T-cell (primary cell): Measurements from ENCODE around the gene ZDHHC17. TPM values are rescaled to one million over a fixed set of nuclear protein-coding genes. Genes with fewer than 3 reads are reported as not detected.

Experiments
- ATAC-seq, 4 experiments: fragments of 200-7000 bp in 3 of 4; fragments of 150-1000 bp in 1 of 4; cut with Tn5 transposase; replicated peaks in 1 of 4; 1 replicate in 3 of 4; 2 replicates in 1 of 4; pipeline ENCODE4 v1.10.0; 2021; ENCODE audit warnings: moderate library complexity in 3 of 4, mild to moderate bottlenecking in 2 of 4, moderate number of reproducible peaks in 1 of 4
- CTCF ChIA-PET, 2 donors: fragments of 300-600 bp; sonication (Branson Sonifier 250); formaldehyde crosslinking; loops; one replicate each; lab custom pipeline; 2022; ENCODE audit warnings: antibody characterized with exemption in 2 of 2; lab: Charles Lee
- POLR2A ChIA-PET, 2 donors: fragments of 300-600 bp; sonication (Branson Sonifier 250); formaldehyde crosslinking; loops; one replicate each; lab custom pipeline; 2022; ENCODE audit warnings: antibody characterized with exemption in 2 of 2; lab: Charles Lee
- DNase-seq, 35 experiments: peaks; one replicate each; pipeline versions ENCODE4 v3.0.0 to v3.0.0-alpha.2; 2013 to 2023
- H3K27ac ChIP-seq: one replicate; pipeline ENCODE4 v1.5.1; 2013; ENCODE audit warnings: low read length
- H3K27me3 ChIP-seq, 2 experiments: replicated peaks in 1 of 2; 1 replicate in 1 of 2; 2 replicates in 1 of 2; pipeline versions ENCODE4 v1.6.1 to v1.7.0; 2013; ENCODE audit warnings: low read length in 1 of 2, mixed read lengths in 1 of 2; ENCODE audit not compliant: control insufficient read depth in 2 of 2, insufficient read depth in 2 of 2; ENCODE audit errors: extremely low read depth in 1 of 2
- H3K36me3 ChIP-seq, 2 donors: 1 replicate in 1 of 2; 2 replicates in 1 of 2; pipeline versions ENCODE4 v1.6.1 to v1.7.0; 2013; ENCODE audit warnings: low read length in 1 of 2; ENCODE audit not compliant: control insufficient read depth in 2 of 2, insufficient read depth in 1 of 2; ENCODE audit errors: extremely low read depth in 1 of 2
- H3K4me1 ChIP-seq, 2 experiments: 1 replicate in 1 of 2; 2 replicates in 1 of 2; pipeline versions ENCODE4 v1.6.1 to v1.7.0; 2013; ENCODE audit warnings: low read length in 2 of 2, mixed read lengths in 1 of 2; ENCODE audit not compliant: insufficient read depth in 2 of 2, control insufficient read depth in 1 of 2; ENCODE audit errors: extremely low read depth in 1 of 2
- H3K4me3 ChIP-seq, 2 donors: 1 replicate in 1 of 2; 2 replicates in 1 of 2; pipeline versions ENCODE4 v1.5.1 to v1.7.0; 2013; ENCODE audit warnings: mild to moderate bottlenecking in 2 of 2, low read length in 1 of 2, moderate library complexity in 1 of 2; ENCODE audit not compliant: control insufficient read depth in 1 of 2; ENCODE audit errors: extremely low read depth in 1 of 2
- H3K9me3 ChIP-seq: 2 replicates; pipeline ENCODE4 v1.7.0; 2013
- H3K27ac Mint-ChIP-seq, 2 donors: one replicate each; pipeline ENCODE4 v1.8.0; 2020 to 2021; ENCODE audit warnings: mild to moderate bottlenecking in 2 of 2, mixed read lengths in 2 of 2
- H3K27me3 Mint-ChIP-seq, 2 donors: one replicate each; pipeline ENCODE4 v1.8.0; 2021 to 2022; ENCODE audit warnings: mixed read lengths in 2 of 2
- H3K36me3 Mint-ChIP-seq: one replicate; pipeline ENCODE4 v1.8.0; 2021; ENCODE audit warnings: mixed read lengths
- H3K4me1 Mint-ChIP-seq, 3 donors: one replicate each; pipeline ENCODE4 v1.8.0; 2020 to 2022; ENCODE audit warnings: mixed read lengths in 3 of 3, mild to moderate bottlenecking in 1 of 3
- H3K4me3 Mint-ChIP-seq, 3 donors: one replicate each; pipeline ENCODE4 v1.8.0; 2020 to 2022; ENCODE audit warnings: mild to moderate bottlenecking in 3 of 3, mixed read lengths in 3 of 3, moderate library complexity in 3 of 3
- H3K9me3 Mint-ChIP-seq, 3 donors: one replicate each; pipeline ENCODE4 v1.8.0; 2020 to 2022; ENCODE audit warnings: mixed read lengths in 3 of 3
- WGBS: methylation state at CpG from one replicate; pipeline ENCODE4 v1.1.5; 2013; ENCODE audit warnings: missing lambda C conversion rate; ENCODE audit not compliant: insufficient coverage; 5-methylcytosine and 5-hydroxymethylcytosine counted together
- total RNA-seq, 35 experiments: library from RNA in 6 of 35; stranded (reverse) in 6 of 35; fragments of 120-200 nt in 1 of 35; gene quantifications; one replicate each; pipeline versions ENCODE4 v1.2.1 to v1.2.4 and lab custom pipeline; 2013 to 2026

ZDHHC17 gene
- total RNA-seq, 5 donors from 2014 or later (not counting 1 experiment from before 2014, with no cell fraction given): 39.8 to 58.9 (median 42.9) TPM

- no peaks in the 10 kb centered on the region for H3K4me1 Mint-ChIP-seq
- H3K9me3 Mint-ChIP-seq: peaks cover 6 to 12% (median 10%) of the 10 kb centered on the region in 3 donors
- 43% methylated on average over 1 of the region's 4 CpGs for WGBS
- H3K36me3 Mint-ChIP-seq: peaks cover 10% of the 10 kb centered on the region
- CTCF ChIA-PET: no interaction called here
- Histone ChIP-seq H3K27ac (no peak overlapping the region), H3K4me1 (no peaks in the 10 kb centered on the region), H3K9me3 (no peaks in the 10 kb centered on the region), H3K27me3 (peaks cover 0 to 13% of the 10 kb centered on the region in 2 experiments), H3K36me3 (no peaks in the 10 kb centered on the region), H3K4me3 (no peak overlapping the region)
- no peak overlapping the region for H3K4me3 Mint-ChIP-seq
- ATAC-seq: no peak
- no peak overlapping the region for H3K27ac Mint-ChIP-seq
- no peak for DNase-seq
- H3K27me3 Mint-ChIP-seq: peaks cover 5 to 15% of the 10 kb centered on the region in 2 donors
- POLR2A ChIA-PET: no interaction called here
Observed at GRCh38 chr12:76739896-76740295, 24.0 kb upstream of the ZDHHC17 start.

- no peak overlapping the region for H3K4me3 Mint-ChIP-seq
- Histone ChIP-seq H3K4me1 (no peaks in the 10 kb centered on the region), H3K36me3 (no peaks in the 10 kb centered on the region), H3K27me3 (peaks cover 0 to 13% of the 10 kb centered on the region in 2 experiments), H3K27ac (no peak overlapping the region), H3K9me3 (no peaks in the 10 kb centered on the region), H3K4me3 (no peak overlapping the region)
- H3K4me1 Mint-ChIP-seq: no peaks in the 10 kb centered on the region
- DNase-seq (no peak), ATAC-seq (no peak)
- peaks cover 7 to 14% of the 10 kb centered on the region in 2 donors for H3K27me3 Mint-ChIP-seq
- POLR2A ChIA-PET: no interaction called here
- peaks cover 10% of the 10 kb centered on the region for H3K36me3 Mint-ChIP-seq
- H3K9me3 Mint-ChIP-seq: peaks cover 6 to 12% (median 10%) of the 10 kb centered on the region in 3 donors
- WGBS: 100% methylated on average over 5 of the region's 8 CpGs
- H3K27ac Mint-ChIP-seq: no peak overlapping the region
- CTCF ChIA-PET: interaction anchor here in 1 of 2 donors (0.8 kb wide), 1 partner anchor 330 kb away, joined by 3 read pairs; no protein-coding TSS in a partner anchor
Observed at GRCh38 chr12:76740501-76740900, 23.4 kb upstream of the ZDHHC17 start.

- Mint-ChIP-seq H3K36me3 (no peaks in the 10 kb centered on the region), H3K27ac (no peak overlapping the region), H3K4me1 (no peaks in the 10 kb centered on the region), H3K27me3 (peaks cover 7 to 11% of the 10 kb centered on the region in 2 donors), H3K9me3 (no peaks in the 10 kb centered on the region), H3K4me3 (no peak overlapping the region)
- no peak for DNase-seq
- Histone ChIP-seq H3K36me3 (no peaks in the 10 kb centered on the region), H3K4me3 (no peak overlapping the region), H3K27me3 (peaks cover 0 to 2% of the 10 kb centered on the region in 2 experiments), H3K4me1 (no peaks in the 10 kb centered on the region), H3K27ac (no peak overlapping the region), H3K9me3 (no peaks in the 10 kb centered on the region)
- POLR2A ChIA-PET: no interaction called here
- no peak for ATAC-seq
- WGBS: no CpG with 5 or more reads among the region's 2 CpGs
- CTCF ChIA-PET: no interaction called here
Observed at GRCh38 chr12:76745343-76745742, 18.6 kb upstream of the ZDHHC17 start.

GRCh38 chr12:76746516-76746915, 17.4 kb upstream of the ZDHHC17 start:
- WGBS: no CpG with 5 or more reads among the region's 1 CpG
- H3K4me1 ChIP-seq: no peaks in the 10 kb centered on the region
- no peak overlapping the region for H3K27ac ChIP-seq
- Mint-ChIP-seq H3K27me3 (peaks cover 7 to 11% of the 10 kb centered on the region in 2 donors), H3K4me3 (no peak overlapping the region), H3K36me3 (no peaks in the 10 kb centered on the region), H3K27ac (no peak overlapping the region), H3K4me1 (no peaks in the 10 kb centered on the region), H3K9me3 (no peaks in the 10 kb centered on the region)
- peaks cover 0 to 2% of the 10 kb centered on the region in 2 experiments for H3K27me3 ChIP-seq
- DNase-seq (no peak), ATAC-seq (no peak)
- CTCF ChIA-PET: interaction anchor here in 1 of 2 donors (0.7 kb wide), 1 partner anchor 58 kb away, joined by 3 read pairs; no protein-coding TSS in a partner anchor
- H3K9me3 ChIP-seq: no peaks in the 10 kb centered on the region
- no peak overlapping the region for H3K4me3 ChIP-seq
- POLR2A ChIA-PET: interaction anchor here in 1 of 2 donors (0.6 kb wide), 1 partner anchor 15 kb away, joined by 3 read pairs; no protein-coding TSS in a partner anchor
- H3K36me3 ChIP-seq: no peaks in the 10 kb centered on the region

GRCh38 chr12:76747245-76747644, 16.7 kb upstream of the ZDHHC17 start:
- POLR2A ChIA-PET: interaction anchor here in 1 of 2 donors (0.5 kb wide), 1 partner anchor 16 kb away, joined by 4 read pairs; no protein-coding TSS in a partner anchor
- Mint-ChIP-seq H3K9me3 (no peaks in the 10 kb centered on the region), H3K27ac (no peak overlapping the region), H3K27me3 (peaks cover 7 to 11% of the 10 kb centered on the region in 2 donors), H3K4me1 (no peaks in the 10 kb centered on the region), H3K36me3 (no peaks in the 10 kb centered on the region), H3K4me3 (no peak overlapping the region)
- CTCF ChIA-PET: no interaction called here
- Histone ChIP-seq H3K27ac (no peak overlapping the region), H3K27me3 (peaks cover 0 to 2% of the 10 kb centered on the region in 2 experiments), H3K4me3 (no peak overlapping the region), H3K36me3 (no peaks in the 10 kb centered on the region), H3K4me1 (no peaks in the 10 kb centered on the region), H3K9me3 (no peaks in the 10 kb centered on the region)
- no peak for ATAC-seq
- no CpG with 5 or more reads among the region's 2 CpGs for WGBS
- DNase-seq: no peak

GRCh38 chr12:76755829-76756379, 8.0 kb upstream of the ZDHHC17 start:
- ChIA-PET POLR2A (no interaction called here), CTCF (no interaction called here)
- ATAC-seq (no peak), DNase-seq (no peak)
- H3K27me3 Mint-ChIP-seq: no peaks in the 10 kb centered on the region
- H3K36me3 Mint-ChIP-seq: no peaks in the 10 kb centered on the region
- peaks cover 0 to 3% of the 10 kb centered on the region in 2 experiments for H3K27me3 ChIP-seq
- H3K36me3 ChIP-seq: no peaks in the 10 kb centered on the region
- no peaks in the 10 kb centered on the region for H3K9me3 Mint-ChIP-seq
- no peaks in the 10 kb centered on the region for H3K4me1 ChIP-seq
- WGBS: 76% methylated on average over 4 of the region's 9 CpGs
- H3K9me3 ChIP-seq: no peaks in the 10 kb centered on the region
- H3K4me1 Mint-ChIP-seq: no peaks in the 10 kb centered on the region
- no peak overlapping the region for H3K27ac Mint-ChIP-seq
- H3K4me3 ChIP-seq: no peak overlapping the region
- no peak overlapping the region for H3K4me3 Mint-ChIP-seq
- H3K27ac ChIP-seq: no peak overlapping the region
